DMS 273 treated with DMSO at 0.1 percent for 48 hours (cell line): ENCODE results near the gene SUPT6H.

Experiments
- DNase-seq: peaks from one replicate; lab custom pipeline; 2025; lab: John Stamatoyannopoulos, UW

The SUPT6H gene

GRCh38 chr17:28737770-28738679 lies 76.0 kb downstream of the SUPT6H start:
- no peak for DNase-seq

GRCh38 chr17:28738680-28739384 lies 76.8 kb downstream of the SUPT6H start:
- no peak for DNase-seq

GRCh38 chr17:28740406-28741357 lies 78.7 kb downstream of the SUPT6H start:
- DNase-seq, result no peak

GRCh38 chr17:28741358-28742349 lies 79.6 kb downstream of the SUPT6H start:
- no peak for DNase-seq

GRCh38 chr17:28743243-28744103 lies 81.5 kb downstream of the SUPT6H start, which contains the start of gene TRAF4:
TSS of gene TRAF4 (plus strand) at chr17:28744011. CDS start at chr17:28744113, 102 bp downstream.
- peak; percentile 91 for DNase-seq

- no peak for DNase-seq
These were observed 82.3 kb downstream of the SUPT6H start for GRCh38 chr17:28744104-28744971.

- peak; percentile 55 for DNase-seq
These were observed 83.2 kb downstream of the SUPT6H start for GRCh38 chr17:28744972-28745785.

- no peak for DNase-seq
These were observed 83.9 kb downstream of the SUPT6H start for GRCh38 chr17:28745786-28746411.

- peak; percentile 78 for DNase-seq
These were observed 84.6 kb downstream of the SUPT6H start for GRCh38 chr17:28746611-28747050.

- peak; percentile 77 for DNase-seq
These were observed 85.2 kb downstream of the SUPT6H start for GRCh38 chr17:28747051-28747691.

GRCh38 chr17:28747801-28748750 lies 86.1 kb downstream of the SUPT6H start:
- no peak for DNase-seq

- no peak for DNase-seq
These were observed 87.0 kb downstream of the SUPT6H start for GRCh38 chr17:28748852-28749515.

- DNase-seq, result no peak
These were observed 87.6 kb downstream of the SUPT6H start for GRCh38 chr17:28749516-28750177.
